GM18907 (cell line): ENCODE results near the gene ESRRB.

Source experiments
- ATAC-seq: cut with Tn5 transposase; IDR thresholded peaks from one replicate; pipeline ENCODE4 v1.9.1; 2021; ENCODE audit warnings: mild to moderate bottlenecking, moderate library complexity; ENCODE audit not compliant: unreplicated experiment

ESRRB gene

DNA sequence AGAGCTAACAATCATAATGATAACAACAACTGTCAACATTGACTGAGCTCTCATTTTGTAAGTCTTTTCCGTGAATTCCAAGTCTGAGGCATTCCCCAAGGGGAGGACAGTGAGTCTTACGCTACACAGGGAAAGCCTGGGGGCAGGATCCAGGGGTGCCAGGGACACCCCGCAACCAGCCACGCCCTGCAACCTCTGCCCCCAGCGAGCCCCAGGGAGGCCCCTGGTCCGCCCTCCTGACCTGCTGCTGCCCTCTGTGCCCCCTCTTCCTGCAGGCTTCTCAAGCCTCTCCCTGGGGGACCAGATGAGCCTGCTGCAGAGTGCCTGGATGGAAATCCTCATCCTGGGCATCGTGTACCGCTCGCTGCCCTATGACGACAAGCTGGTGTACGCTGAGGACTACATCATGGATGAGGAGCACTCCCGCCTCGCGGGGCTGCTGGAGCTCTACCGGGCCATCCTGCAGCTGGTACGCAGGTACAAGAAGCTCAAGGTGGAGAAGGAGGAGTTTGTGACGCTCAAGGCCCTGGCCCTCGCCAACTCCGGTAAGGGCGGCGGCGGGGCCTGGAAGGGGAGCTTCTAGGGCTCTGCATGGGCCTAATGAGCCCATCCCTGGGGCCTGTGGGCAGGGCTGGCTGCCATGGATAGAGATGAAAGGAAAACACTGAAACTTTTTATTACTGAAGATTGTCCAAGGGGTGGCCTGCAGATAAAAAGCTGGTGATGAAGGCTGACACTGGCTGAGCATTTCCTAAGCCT, 115.4 kb downstream of the ESRRB start:
- no peak for ATAC-seq

DNA sequence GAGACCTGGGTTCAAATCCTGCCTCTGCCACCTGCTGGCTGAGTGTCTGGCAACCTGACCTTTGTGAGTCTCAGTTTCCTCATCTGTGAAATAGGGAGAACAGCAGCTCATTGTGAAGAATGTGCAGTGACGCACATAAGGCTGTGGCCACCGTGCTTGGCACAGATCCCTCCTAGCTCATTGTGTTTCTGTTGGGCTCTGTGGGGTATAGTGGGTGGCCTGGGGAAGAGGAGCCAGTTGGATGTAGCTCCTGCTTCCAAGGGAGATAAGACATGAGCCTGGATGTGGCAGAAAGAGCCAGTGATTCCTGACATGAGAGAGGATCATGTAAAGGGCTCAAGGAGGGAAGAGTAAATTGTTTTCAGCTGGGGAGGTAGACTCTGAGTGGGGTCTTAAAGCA, 120.0 kb downstream of the ESRRB start:
- ATAC-seq: no peak

DNA sequence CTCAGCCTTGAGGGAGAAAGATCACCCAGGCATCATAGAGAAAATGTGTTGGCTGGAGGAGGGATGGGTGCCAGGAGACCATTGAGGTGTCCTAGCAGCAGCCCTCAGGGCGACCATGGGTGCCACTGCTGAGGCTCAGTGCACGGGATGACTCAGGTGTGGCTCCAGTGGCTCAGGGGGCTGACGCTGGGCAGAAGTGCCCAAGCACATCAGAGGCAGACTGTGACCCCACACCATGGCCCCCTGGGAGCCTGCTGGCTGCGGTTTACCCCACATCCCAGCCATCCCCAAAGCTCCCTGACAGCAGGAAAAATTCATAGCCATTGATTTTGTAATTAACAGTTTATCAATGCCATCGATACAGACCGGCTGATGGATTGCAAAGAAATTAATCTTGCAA, 120.7 kb downstream of the ESRRB start:
- ATAC-seq: no peak

DNA sequence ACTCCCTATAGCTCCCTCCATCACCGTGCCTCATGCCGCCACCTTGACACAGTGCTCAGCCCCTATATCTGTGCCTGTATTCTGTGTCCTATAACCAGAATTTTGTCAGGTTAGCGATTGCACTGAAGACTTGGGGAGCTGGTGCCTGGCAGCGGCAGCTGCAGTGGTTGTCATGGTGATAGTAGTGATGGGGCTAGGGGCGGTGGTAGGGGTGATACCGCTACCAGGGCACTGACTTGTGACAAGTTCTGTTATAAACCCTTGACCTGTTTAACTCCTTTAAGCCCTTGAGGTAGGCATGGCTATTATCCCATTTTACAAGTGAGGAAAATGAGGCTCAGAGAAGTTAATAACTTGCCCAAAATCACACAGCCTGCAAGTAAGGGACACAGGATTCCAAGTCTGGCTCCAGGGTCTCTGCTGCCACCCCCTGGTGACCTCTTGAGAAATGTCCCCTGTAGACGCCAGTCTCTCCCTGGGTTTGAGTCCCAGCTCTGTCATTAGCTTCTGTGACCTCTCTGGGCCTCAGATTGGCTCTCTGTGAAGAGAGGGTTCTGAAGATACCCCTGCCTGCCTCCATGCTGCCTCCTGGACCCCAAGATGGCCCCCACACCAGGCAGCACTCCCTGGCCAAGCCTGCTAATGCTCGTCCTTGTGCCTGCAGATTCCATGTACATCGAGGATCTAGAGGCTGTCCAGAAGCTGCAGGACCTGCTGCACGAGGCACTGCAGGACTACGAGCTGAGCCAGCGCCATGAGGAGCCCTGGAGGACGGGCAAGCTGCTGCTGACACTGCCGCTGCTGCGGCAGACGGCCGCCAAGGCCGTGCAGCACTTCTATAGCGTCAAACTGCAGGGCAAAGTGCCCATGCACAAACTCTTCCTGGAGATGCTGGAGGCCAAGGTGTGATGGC, 121.9 kb downstream of the ESRRB start:
- ATAC-seq: no peak

DNA sequence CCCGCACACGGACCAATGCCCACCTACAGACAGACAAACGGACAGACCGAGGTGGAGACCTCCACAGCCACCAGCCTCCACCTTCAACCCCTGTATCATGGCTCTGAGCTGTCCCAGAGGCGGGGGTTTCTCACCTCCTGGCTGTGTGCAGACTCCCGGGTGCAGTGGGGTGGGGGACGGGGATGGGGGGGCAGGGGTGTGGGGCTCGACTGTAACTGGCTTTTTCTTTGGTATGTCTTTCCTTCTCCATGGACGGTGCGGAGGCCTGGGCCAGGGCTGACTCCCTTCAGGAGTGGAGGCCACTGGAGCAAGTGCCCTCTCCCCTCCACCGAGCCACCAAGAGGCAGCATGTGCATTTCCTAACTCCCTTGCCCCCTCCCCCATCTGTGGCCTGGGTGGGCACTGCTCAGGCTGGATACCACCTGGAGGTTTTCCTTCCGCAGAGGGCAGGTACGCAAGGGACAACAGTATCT, 122.6 kb downstream of the ESRRB start:
- ATAC-seq: no peak

DNA sequence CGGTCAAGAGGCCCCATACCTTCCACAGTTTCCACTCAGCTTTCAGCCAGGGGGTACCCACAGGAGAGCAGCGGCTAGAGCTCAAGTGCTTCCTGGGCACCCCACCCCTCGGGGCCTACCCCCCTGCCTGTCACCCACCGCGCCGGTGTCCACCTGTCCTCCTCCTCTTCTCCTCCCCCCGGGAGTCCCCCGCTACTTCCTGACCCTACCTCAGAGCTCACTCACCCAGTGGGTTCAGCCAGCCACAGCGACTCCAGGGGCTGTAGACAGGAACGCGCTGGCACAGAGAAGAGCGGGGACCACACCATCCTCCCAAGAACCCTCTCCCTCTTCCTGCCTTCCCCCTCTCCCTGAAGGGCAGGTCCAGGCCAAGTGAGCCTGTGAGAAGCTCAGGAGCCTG, 123.0 kb downstream of the ESRRB start:
- no peak for ATAC-seq

DNA sequence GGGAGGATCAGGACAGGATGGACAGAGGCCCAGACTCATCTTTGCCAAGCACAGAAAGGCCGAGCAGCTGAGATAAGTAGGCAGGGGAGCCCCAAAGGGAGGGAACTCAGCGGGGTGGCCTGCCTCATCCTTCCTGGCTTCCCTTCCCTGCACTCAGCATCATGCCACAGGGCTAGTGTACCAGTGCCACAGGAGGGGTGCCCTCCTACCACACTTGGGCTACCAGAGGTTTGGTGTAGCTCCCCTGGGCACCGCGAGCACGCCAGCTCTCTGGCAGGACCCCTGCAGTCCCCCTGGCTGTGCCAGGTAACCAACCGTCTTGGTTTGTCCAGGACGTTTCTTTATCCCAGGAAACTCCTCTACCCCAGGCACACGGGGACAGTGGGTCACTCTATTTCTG, 123.5 kb downstream of the ESRRB start:
- no peak for ATAC-seq

DNA sequence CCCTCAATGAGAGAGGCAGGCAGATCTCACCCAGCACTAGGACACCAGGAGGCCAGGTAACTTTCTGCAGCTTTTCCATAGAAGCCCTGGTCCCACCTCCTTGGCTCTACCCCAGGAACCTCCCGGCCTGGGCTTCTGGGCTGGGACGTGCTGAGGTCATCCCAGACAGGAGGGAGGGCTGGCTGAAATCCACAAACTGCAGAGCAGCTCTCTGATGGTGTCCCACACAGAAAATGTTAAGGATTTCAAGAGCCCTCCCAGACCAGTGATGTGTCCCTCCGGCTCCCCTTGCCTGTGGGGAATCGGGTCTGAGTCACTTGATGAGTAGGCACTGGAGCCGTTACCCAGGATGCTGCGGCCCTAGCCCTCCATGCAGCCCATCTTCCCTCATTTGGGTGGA, 124.1 kb downstream of the ESRRB start:
- ATAC-seq: no peak

DNA sequence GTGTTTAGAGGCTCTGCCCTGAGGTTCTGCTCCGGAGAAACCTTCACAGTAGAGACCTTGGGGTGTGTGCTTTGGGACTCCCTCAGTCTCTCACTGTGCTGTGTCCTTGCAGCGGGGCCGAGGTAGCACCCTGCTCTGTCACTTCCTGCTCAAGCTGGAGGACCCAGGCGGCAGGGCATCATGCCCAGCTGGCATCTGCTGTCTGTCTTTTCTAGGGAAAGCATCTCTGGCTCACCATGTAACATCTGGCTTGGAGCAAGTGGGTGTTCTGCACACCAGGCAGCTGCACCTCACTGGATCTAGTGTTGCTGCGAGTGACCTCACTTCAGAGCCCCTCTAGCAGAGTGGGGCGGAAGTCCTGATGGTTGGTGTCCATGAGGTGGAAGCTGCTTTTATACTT, 124.5 kb downstream of the ESRRB start:
- no peak for ATAC-seq

DNA sequence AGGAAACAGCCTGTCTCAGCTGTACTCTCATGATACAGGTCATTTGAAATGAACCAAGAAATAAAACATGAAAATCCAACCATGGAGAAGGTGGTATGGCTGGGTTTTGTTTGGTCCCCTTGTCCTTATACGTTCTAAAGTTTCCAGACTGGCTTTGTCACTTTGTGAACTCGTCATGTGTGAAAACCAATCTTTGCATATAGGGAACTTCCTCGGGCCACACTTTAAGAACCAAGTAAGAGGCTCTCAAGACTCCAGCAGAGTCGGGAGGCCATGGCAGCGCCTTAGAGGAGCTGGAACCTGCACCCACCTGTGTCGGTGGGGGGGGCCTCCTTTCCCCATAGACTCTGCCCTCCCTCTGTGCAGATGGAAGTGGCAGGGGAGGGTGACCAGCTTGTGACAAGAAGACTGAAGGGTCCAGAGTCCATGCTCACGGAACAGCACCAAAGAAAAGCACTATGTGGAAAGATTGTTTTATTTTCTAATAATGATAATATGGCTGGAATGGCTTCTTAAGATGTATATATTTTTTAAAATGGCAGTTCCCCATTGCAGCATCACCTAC, 125.3 kb downstream of the ESRRB start:
- ATAC-seq: no peak

DNA sequence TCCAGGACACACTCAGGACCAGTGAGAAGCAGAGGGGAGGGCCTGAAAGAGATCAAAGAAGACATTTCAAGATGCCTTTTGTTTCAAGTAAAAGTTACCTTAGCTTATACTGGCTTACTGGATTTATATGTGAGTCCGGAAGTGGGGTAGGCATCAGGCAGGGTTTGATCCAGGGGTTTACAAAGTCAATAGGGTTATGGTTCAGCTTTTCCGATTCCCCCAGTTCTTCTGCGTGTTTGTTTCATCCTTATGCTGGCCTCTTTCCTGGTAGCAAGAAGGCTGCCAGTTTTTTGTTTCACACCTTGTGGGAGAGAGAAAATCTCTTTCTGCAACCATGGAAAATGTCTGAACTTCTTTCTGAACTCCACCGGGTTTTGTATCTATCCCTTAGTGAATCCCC, 126.3 kb downstream of the ESRRB start:
- ATAC-seq: no peak

DNA sequence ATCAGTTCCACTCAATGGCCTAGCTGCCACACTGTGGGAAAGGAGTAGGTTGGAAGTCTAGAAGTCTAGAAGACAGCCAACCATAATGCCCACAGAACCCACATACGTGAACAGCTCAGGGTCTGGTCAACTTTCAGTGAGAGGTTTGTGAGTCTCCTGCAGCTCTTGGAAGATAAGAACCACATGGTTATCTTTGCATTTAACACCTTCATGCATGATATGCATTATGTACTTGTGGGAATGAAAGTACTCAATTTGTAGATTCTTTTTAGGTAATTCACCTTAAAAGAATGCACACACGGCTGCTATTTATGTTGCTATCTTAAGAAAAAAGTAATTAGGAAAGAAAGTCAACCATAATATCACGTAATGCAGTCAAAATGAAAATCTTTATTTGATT, 126.7 kb downstream of the ESRRB start:
- no peak for ATAC-seq

DNA sequence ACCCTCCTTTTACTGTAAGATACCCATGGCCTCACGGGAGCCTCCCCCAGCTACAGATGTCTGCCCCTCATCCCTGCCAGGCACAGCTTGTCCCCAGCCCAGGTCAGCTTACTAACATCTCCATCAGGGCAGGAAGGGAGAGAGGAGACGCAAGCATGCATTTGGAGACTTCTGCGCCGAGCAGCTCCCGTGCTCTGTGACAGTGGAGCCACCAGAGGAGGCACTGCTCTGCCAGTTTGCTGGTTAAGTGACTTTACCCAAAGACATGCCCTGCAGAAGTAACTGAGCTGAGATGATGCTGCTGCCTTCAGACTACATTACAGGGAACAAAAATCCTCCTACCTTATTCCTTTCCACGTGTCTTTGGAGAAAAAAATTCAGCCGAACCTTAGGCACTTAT, 133.4 kb downstream of the ESRRB start:
- no peak for ATAC-seq

DNA sequence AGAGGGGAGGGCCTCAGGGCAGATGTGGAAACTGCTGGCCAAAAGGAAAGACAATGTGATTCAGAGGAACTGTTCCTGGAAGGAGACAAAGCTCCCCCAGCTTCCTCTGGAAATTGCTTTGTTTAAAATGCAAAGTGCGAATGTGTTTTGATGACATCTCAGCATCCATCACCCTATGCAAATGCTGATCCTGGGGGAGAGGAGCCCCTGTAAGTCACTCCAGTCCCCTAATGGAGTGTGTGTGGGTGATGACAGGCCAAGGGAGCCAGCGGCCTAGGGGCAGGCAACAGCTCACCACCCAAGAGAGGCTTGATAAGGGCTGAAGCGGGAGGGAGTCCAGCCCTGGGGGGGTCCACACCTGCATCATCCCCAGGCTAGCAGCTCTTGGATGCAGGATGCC, 134.2 kb downstream of the ESRRB start:
- no peak for ATAC-seq

DNA sequence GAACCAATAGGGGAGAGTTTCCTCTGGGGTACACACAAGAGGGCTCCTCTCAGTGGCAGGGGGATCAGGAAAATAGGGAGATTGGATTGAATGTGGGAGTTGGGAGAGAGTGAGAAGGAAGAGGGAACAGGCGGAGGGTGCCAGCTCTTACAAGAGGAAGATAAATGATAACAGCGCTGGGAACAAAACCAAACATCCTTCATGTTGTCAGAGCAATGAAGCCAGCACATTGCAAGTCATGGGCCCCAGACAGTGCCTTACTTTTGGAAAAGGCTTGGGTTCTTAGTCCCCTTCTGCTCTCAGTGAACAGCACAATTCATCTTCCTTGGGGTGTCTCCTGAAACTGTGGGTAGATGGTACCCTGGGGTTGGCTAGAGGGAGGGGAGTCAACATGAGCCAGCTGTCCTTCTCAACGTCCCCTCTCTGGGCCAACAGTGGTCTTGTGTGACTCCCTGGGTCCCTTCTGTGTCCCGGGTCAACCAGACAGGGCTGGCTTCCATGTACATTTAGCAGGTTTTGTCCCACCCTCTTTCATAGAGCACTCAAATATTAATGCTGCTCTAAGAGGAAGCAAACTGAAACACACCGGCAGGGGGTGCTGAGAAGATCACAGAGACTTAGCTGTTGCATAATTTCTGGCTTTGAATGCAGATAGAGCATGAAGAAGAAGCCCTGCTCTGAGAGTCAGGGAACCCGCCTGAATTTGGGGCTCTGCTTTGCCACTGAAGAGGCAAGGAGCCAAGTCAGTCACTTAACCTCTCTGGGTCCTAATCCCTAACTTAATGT, 138.5 kb downstream of the ESRRB start:
- ATAC-seq: no peak

DNA sequence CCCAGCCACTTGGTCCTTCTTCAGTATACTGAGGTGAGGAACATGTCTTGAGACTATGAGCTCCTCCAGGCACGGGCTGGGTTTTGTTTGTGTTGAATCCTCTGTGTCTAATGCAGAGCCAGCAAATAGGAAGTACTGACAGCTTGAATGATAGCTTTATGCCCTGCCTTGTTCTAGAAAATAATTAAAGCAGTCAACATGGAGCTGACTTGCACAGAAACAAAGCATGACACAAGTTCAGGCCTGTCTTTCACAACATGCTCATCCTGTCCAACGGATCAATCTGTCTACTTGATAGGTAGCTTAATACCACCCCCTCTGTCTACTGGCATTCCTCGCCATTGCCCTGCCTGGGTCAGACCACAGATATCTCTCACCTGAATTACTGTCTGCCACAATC, 140.9 kb downstream of the ESRRB start:
- no peak for ATAC-seq

DNA sequence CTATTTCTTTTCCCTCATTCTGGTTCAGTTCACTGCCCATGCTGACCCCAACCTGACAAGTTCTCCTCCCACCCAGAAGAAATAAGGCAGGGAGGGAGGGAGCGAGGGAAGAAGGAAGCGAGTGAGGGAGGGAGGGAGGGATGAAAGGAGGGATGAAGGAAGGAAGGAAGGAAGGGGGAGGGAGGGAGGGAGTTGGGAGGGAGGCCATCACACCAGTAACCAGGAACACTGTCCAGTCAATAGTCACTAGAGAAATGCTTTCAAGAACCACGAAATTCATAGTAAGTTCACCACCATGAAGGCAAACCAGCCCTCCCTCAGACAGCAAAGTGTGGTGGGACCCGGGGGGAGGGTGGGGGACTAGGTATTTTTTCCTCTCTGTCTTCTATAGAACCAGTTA, 142.4 kb downstream of the ESRRB start:
- ATAC-seq: no peak

DNA sequence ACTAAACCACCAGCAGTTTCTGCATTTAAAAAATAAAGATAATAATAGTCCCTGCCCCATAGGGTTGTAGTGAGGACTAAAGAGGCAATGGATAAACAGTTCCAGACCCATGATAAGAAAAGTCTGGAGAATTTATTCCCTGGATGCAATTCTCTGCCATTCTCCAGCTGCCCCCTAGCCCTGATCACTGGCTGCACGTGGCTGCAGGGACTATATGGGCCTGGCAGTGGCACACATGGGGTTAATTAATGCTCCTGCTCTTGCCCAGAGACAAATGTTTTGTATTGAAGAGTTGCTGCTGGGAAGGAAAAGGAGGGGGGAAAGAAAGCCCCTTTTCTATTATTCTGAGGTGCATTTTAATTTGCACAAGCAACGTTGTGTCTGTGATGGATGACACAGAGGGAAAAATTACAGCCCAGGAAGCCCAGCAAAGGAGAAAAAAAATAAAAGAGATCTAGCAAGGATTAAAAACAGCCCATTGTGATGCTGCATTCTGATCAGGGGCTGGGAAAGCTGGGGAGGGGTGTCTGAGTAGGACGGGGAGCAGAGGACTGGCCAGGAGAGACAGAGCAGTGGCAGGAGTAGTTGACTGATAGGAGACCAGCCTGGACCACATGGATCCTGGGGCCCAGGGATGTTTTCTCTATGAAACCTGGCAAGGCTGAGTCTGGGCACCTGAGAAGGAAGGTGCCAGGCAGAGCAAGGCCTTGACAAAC, 149.3 kb downstream of the ESRRB start:
- no peak for ATAC-seq

DNA sequence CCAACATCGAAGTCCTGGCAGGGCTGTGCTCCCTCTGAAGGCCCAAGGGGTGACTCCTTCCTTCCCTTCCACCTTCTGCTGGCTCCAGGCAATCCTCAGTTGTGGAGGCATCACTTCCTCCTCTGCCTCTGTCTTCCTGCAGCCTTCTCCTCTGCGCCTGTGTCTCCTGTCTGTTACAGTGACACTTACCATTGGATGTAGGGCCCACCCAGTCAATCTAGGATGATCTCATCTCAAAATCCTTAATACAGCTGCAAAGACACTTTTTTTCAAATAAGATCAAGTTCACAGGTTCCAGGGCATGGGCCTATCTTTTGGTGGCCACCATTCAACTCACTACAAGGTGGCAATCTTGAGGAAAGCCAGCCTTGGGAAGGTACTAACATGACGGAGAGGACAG, 155.1 kb downstream of the ESRRB start:
- no peak for ATAC-seq

DNA sequence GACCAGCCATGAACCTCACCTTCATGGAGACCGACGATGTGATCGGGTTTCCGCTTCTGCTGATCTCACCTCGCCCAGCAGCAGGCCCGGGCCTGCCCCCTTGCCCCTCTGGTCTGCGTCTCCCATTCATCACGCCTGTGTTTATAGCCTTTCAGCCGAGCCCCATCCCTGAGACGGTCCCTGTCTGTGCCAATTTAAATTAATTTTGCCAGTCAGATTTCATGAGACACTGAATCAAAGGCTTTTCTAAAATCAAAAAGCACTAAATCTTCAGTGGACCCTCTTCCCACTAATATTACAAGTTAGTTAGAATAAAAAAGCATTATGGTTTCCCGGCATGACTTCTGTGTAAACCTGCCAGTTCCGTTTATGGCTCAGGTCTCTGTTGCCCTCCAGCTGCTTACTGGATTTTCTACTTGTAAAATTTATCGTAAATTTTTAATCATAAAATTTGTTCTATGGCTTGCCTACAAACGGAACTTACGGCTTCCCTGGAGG, 155.9 kb downstream of the ESRRB start:
- no peak for ATAC-seq
